GM18520 (cell line): ENCODE data around the gene PARD3.
"Not testable (repeated sequence)": the region's sequence is repeated elsewhere in the genome, so short reads cannot be mapped to it uniquely, and the experiment has no call there.

Experiments used
- ATAC-seq: cut with Tn5 transposase; IDR thresholded peaks from one replicate; pipeline ENCODE4 v1.9.1; 2021; ENCODE audit not compliant: unreplicated experiment

PARD3 gene

GRCh38 chr10:34717429-34717828 lies 97.7 kb downstream of the PARD3 start:
- no peak for ATAC-seq

GRCh38 chr10:34716958-34717357 lies 98.1 kb downstream of the PARD3 start:
- no peak for ATAC-seq

- no peak for ATAC-seq
These were observed 98.9 kb downstream of the PARD3 start for GRCh38 chr10:34716234-34716633.

GRCh38 chr10:34715511-34716187 lies 99.4 kb downstream of the PARD3 start:
- ATAC-seq: no peak

GRCh38 chr10:34713875-34714274 lies 101.2 kb downstream of the PARD3 start:
- ATAC-seq: no peak

- ATAC-seq: no peak
These were observed 103.6 kb downstream of the PARD3 start for GRCh38 chr10:34711500-34711899.

- no peak for ATAC-seq
These were observed 104.7 kb downstream of the PARD3 start for GRCh38 chr10:34710391-34710751.

- no peak for ATAC-seq
These were observed 105.3 kb downstream of the PARD3 start for GRCh38 chr10:34709637-34710390.

GRCh38 chr10:34707656-34708055 lies 107.4 kb downstream of the PARD3 start:
- ATAC-seq: no peak

- not testable (repeated sequence) for ATAC-seq
These were observed 108.1 kb downstream of the PARD3 start for GRCh38 chr10:34706992-34707391.

GRCh38 chr10:34706147-34706546 lies 108.9 kb downstream of the PARD3 start:
- ATAC-seq: no peak

GRCh38 chr10:34705563-34705962 lies 109.5 kb downstream of the PARD3 start:
- no peak for ATAC-seq

GRCh38 chr10:34704526-34705184 lies 110.4 kb downstream of the PARD3 start:
- no peak for ATAC-seq

- no peak for ATAC-seq
These were observed 112.1 kb downstream of the PARD3 start for GRCh38 chr10:34702982-34703381.

- no peak for ATAC-seq
These were observed 112.8 kb downstream of the PARD3 start for GRCh38 chr10:34702093-34702937.

- no peak for ATAC-seq
These were observed 113.9 kb downstream of the PARD3 start for GRCh38 chr10:34701194-34701593.

- not testable (repeated sequence) for ATAC-seq
These were observed 114.3 kb downstream of the PARD3 start for GRCh38 chr10:34700752-34701151.

- ATAC-seq: no peak
These were observed 115.1 kb downstream of the PARD3 start for GRCh38 chr10:34699904-34700517.

GRCh38 chr10:34698979-34699378 lies 116.1 kb downstream of the PARD3 start:
- no peak for ATAC-seq

GRCh38 chr10:34698248-34698831 lies 116.8 kb downstream of the PARD3 start:
- no peak for ATAC-seq
